Endothelial cell (in vitro differentiated cells): ENCODE measurements around the gene CES3. TPM values are rescaled to one million over a fixed set of nuclear protein-coding genes. Genes with fewer than 3 reads are reported as not detected.

Source experiments
- DNase-seq: peaks from one replicate; pipeline ENCODE4 v3.0.0; 2021; ENCODE audit warnings: low spot score
- H3K27ac Mint-ChIP-seq: one replicate; pipeline ENCODE4 v1.8.0; 2021; ENCODE audit warnings: mixed read lengths, inconsistent platforms; ENCODE audit not compliant: unreplicated experiment
- H3K27me3 Mint-ChIP-seq: one replicate; pipeline ENCODE4 v1.8.0; 2021; ENCODE audit warnings: mild to moderate bottlenecking, moderate library complexity, mixed read lengths, inconsistent platforms; ENCODE audit not compliant: unreplicated experiment
- H3K36me3 Mint-ChIP-seq: one replicate; pipeline ENCODE4 v1.8.0; 2021; ENCODE audit warnings: mild to moderate bottlenecking, low read depth, mixed read lengths, inconsistent platforms; ENCODE audit not compliant: unreplicated experiment
- H3K4me1 Mint-ChIP-seq: one replicate; pipeline ENCODE4 v1.8.0; 2021; ENCODE audit warnings: mild to moderate bottlenecking, mixed read lengths, inconsistent platforms; ENCODE audit not compliant: unreplicated experiment
- H3K4me3 Mint-ChIP-seq: one replicate; pipeline ENCODE4 v1.8.0; 2021; ENCODE audit warnings: mild to moderate bottlenecking, mixed read lengths, inconsistent platforms; ENCODE audit not compliant: unreplicated experiment
- H3K9me3 Mint-ChIP-seq: one replicate; pipeline ENCODE4 v1.8.0; 2021; ENCODE audit warnings: mixed read lengths, inconsistent platforms; ENCODE audit not compliant: unreplicated experiment
- total RNA-seq: library from RNA; stranded (reverse); fragmentation: NEBNext Ultra II Directional; extraction: Animal tissue kit (Norgen Biotek cat#: 25700); gene quantifications from one replicate; pipeline ENCODE4 v1.2.1, GENCODE V29; 2021; ENCODE audit not compliant: unreplicated experiment
- TF ChIP-seq, protein P1 (sequence below): fragments of 200-600 bp; sonication (generic); IDR thresholded peaks from one replicate; pipeline ENCODE4 v1.5.0; 2021; ENCODE audit warnings: antibody characterized with exemption; ENCODE audit not compliant: unreplicated experiment

CES3 gene
- total RNA-seq, 1 donor from 2014 or later = 2.5 TPM

DNA sequence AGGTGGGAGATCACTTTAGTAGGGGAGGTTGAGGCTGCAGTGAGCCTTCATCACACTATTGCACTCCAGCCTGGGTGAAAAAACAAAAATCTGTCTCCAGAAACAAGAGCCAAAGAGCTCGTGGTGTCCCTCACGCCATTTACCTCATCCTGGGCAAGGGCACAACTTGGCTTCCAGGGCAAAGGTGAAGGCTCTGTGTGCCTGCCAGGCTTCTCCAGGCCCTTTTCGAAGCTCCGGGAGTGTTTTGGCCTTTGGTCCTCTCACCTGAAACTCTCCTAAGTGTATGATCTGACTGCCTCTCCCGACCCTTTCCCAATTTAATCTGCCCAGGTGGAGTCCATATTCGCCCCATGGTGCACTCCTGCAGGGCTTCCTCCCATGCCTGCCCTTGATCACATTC lies 11.6 kb upstream of the CES3 start:
- no peaks in the 10 kb centered on the region for H3K4me1 Mint-ChIP-seq
- DNase-seq = no peak
- H3K36me3 Mint-ChIP-seq = no peaks in the 10 kb centered on the region
- no peak overlapping the region for H3K4me3 Mint-ChIP-seq
- H3K9me3 Mint-ChIP-seq = no peaks in the 10 kb centered on the region
- TF ChIP-seq, protein P1, sequence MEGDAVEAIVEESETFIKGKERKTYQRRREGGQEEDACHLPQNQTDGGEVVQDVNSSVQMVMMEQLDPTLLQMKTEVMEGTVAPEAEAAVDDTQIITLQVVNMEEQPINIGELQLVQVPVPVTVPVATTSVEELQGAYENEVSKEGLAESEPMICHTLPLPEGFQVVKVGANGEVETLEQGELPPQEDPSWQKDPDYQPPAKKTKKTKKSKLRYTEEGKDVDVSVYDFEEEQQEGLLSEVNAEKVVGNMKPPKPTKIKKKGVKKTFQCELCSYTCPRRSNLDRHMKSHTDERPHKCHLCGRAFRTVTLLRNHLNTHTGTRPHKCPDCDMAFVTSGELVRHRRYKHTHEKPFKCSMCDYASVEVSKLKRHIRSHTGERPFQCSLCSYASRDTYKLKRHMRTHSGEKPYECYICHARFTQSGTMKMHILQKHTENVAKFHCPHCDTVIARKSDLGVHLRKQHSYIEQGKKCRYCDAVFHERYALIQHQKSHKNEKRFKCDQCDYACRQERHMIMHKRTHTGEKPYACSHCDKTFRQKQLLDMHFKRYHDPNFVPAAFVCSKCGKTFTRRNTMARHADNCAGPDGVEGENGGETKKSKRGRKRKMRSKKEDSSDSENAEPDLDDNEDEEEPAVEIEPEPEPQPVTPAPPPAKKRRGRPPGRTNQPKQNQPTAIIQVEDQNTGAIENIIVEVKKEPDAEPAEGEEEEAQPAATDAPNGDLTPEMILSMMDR = no peak
- no peaks in the 10 kb centered on the region for H3K27me3 Mint-ChIP-seq
- no peak overlapping the region for H3K27ac Mint-ChIP-seq

DNA sequence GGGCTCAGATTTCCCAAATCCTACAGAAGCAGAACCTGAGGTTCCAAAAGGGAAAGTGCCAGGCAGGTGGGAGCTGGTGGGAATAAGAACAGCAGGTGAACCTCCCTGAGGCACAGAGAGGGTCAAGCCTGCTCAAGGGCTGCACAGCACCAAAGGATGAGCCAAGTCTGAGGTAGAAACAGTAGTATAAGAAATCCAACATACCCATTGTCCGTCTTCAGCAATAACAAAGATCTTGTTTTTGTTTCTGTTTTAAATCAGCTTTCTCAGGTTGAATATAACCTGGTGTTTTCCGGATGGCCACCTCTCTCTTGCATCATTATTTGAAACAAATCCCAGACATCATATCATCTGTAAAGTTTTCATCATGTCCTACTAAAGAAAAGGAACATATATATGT lies 10.6 kb upstream of the CES3 start:
- Mint-ChIP-seq H3K36me3 (no peaks in the 10 kb centered on the region), H3K27ac (no peak overlapping the region), H3K27me3 (no peaks in the 10 kb centered on the region), H3K4me3 (no peak overlapping the region), H3K4me1 (no peaks in the 10 kb centered on the region), H3K9me3 (no peaks in the 10 kb centered on the region)
- no peak for DNase-seq
- TF ChIP-seq, protein P1 = no peak

DNA sequence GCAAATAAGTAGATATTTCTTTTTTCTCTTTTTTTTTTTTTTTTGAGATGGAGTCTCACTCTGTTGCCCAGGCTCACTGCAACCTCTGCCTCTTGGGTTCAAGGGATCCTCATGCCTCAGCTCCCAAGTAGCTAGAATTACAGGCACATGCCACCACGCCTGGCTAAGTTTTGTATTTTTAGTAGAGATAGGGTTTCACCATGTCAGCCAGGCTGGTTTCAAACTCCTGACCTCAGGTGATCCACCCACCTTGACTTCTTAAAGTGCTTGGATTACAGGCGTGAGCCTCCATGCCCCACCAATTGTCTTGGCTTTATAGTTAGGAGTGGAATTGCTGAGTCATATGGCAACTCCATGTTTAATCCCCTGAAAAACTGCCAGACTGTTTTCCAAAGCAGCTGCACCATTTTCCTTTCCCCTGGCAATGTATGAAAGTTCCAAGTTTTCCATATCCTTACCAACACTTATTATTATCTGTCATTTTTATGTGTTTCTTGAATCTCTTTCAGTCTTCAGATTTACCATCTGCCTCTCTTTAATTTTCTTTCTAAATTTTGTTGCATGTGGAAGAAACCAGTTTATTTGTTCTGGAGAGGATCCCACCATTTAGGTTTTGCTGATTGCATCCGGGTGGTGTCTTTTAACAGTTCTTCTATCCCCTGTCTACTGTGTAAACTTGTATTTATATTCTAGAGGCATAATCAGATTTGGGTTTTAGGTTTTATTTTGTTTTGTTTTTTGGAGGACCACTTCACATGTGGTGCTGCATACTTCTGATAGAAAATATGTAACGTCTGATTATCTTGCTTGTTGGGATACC lies 9.9 kb upstream of the CES3 start:
- Mint-ChIP-seq H3K9me3 (no peaks in the 10 kb centered on the region), H3K27me3 (no peaks in the 10 kb centered on the region), H3K4me1 (no peaks in the 10 kb centered on the region), H3K27ac (no peak overlapping the region), H3K4me3 (no peak overlapping the region), H3K36me3 (no peaks in the 10 kb centered on the region)
- TF ChIP-seq, protein P1 = no peak
- DNase-seq = no peak

DNA sequence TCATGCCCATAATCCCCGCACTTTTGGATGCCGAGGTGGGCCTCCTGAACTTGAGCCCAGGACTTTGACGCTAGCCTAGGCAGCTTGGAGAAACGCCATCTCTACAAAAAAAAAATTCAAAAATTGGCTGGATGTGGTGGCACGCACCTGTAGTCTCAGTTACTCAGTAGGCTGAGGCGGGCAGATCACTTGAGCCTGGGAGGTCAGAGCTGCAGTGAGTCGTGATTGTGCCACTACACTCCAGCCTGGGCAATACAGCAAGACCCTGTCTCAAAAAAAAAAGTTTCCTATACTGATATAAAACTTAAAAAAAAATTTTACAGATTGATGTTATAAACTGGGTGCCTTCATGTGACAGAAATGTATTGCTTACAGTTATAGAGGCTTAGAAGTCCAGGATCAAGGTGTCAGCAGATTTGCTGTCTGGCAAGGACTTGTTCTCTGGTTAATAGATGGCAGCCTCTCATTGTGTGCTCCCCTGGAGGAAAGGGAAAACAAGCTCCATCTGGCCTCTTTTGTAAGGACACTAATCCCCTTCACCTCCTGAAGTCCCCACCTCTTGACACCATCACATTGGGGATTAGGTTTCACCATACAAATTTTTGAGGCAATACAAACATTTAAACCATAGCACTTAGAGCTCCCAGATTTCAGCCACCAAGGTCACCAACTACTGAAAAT lies 8.5 kb upstream of the CES3 start:
- DNase-seq = no peak
- Mint-ChIP-seq H3K4me1 (no peaks in the 10 kb centered on the region), H3K9me3 (no peaks in the 10 kb centered on the region), H3K27ac (no peak overlapping the region), H3K36me3 (no peaks in the 10 kb centered on the region), H3K4me3 (no peak overlapping the region), H3K27me3 (no peaks in the 10 kb centered on the region)
- TF ChIP-seq, protein P1 = no peak
